Spleen (tissue), 11 donors: ENCODE measurements around the gene TTC23L. TPM values are rescaled to one million over a fixed set of nuclear protein-coding genes. Genes with fewer than 3 reads are reported as not detected.

Experiments used
- DNase-seq: peaks from one replicate; pipeline ENCODE4 v3.0.0-alpha.2; 2020
- H3K27ac ChIP-seq, 8 donors: fragments of 200-600 bp; sonication (generic) in 7 of 8; 1 replicate in 4 of 8; 2 replicates in 4 of 8; pipeline versions ENCODE4 v1.5.0 to v1.8.0; 2016 to 2021; ENCODE audit warnings: inconsistent platforms in 4 of 8, mild to moderate bottlenecking in 4 of 8, moderate library complexity in 1 of 8
- H3K27me3 ChIP-seq, 7 donors: fragments of 200-600 bp; sonication (generic) in 6 of 7; replicated peaks in 1 of 7; 1 replicate in 4 of 7; 2 replicates in 3 of 7; pipeline versions ENCODE4 v1.5.0 to v1.8.0; 2016 to 2021; ENCODE audit warnings: inconsistent platforms in 3 of 7, mild to moderate bottlenecking in 1 of 7
- H3K36me3 ChIP-seq, 6 donors: fragments of 200-600 bp; sonication (generic) in 5 of 6; 1 replicate in 4 of 6; 2 replicates in 2 of 6; pipeline versions ENCODE4 v1.5.0 to v1.8.0; 2016 to 2021; ENCODE audit warnings: inconsistent platforms in 2 of 6
- H3K4me1 ChIP-seq, 6 donors: fragments of 200-600 bp; sonication (generic) in 5 of 6; 1 replicate in 3 of 6; 2 replicates in 3 of 6; pipeline versions ENCODE4 v1.5.0 to v1.8.0; 2016 to 2021; ENCODE audit warnings: inconsistent platforms in 3 of 6
- H3K4me3 ChIP-seq, 8 donors: fragments of 200-600 bp; sonication (generic) in 7 of 8; 1 replicate in 4 of 8; 2 replicates in 4 of 8; pipeline versions ENCODE4 v1.5.0 to v1.8.0; 2016 to 2021; ENCODE audit warnings: inconsistent platforms in 4 of 8, mild to moderate bottlenecking in 4 of 8, moderate library complexity in 2 of 8
- H3K9me3 ChIP-seq, 8 donors: fragments of 200-600 bp; sonication (generic) in 7 of 8; 1 replicate in 4 of 8; 2 replicates in 4 of 8; pipeline versions ENCODE4 v1.5.0 to v1.8.0; 2016 to 2021; ENCODE audit warnings: inconsistent platforms in 4 of 8
- CTCF ChIP-seq, 11 experiments: fragments of 200-600 bp in 7 of 11; fragments of 450-650 bp in 4 of 11; sonication (generic) in 4 of 11; IDR thresholded peaks in 8 of 11; conservative IDR thresholded peaks in 3 of 11; 1 replicate in 7 of 11; 2 replicates in 4 of 11; pipeline versions ENCODE4 v1.4.0 to v1.8.0; 2016 to 2021; ENCODE audit warnings: antibody characterized with exemption in 11 of 11, inconsistent platforms in 4 of 11, mild to moderate bottlenecking in 1 of 11
- POLR2A ChIP-seq, 3 donors: fragments of 450-650 bp; IDR thresholded peaks; one replicate each; pipeline ENCODE4 v1.5.1; 2017; ENCODE audit warnings: antibody characterized with exemption in 3 of 3, mild to moderate bottlenecking in 1 of 3
- POLR2AphosphoS5 ChIP-seq, 3 donors: sonication (generic); formaldehyde crosslinking; IDR thresholded peaks; one replicate each; pipeline ENCODE4 v1.5.1; 2017; ENCODE audit warnings: antibody characterized with exemption in 3 of 3
- WGBS, 5 donors: extraction: QIAGEN DNeasy Blood & Tissue Kit in 3 of 5; methylation state at CpG; one replicate each; pipeline versions ENCODE4 v1.1.5 to v1.1.7; 2013 to 2018; 5-methylcytosine and 5-hydroxymethylcytosine counted together
- intact Hi-C: fragments of 100-400 bp; cut with DNase I; formaldehyde crosslinking; loops from one replicate; pipeline ENCODE4 v1.15.0; 2023; ENCODE audit warnings: low total_unique reads
- polyA plus RNA-seq, 3 donors: library from polyadenylated mRNA; stranded (reverse); fragments of 200-250 nt; gene quantifications; one replicate each; pipeline ENCODE4 v1.2.1, GENCODE V29; 2013
- total RNA-seq, 7 donors: library from RNA; depleted of rRNA in 3 of 7; stranded (reverse); fragments of >200 nt in 3 of 7; fragmentation: NEBNext Ultra II Directional in 4 of 7; extraction: Animal tissue kit (Norgen Biotek cat#: 25700) in 4 of 7; gene quantifications; one replicate each; pipeline versions ENCODE4 v1.1.0 to v1.2.1, GENCODE V29; 2016 to 2021
- donor health status: healthy with polysubstance abuse.
- donor health status: DM: no; HTN: no; CAD: no; lungs with moderate emphysema.
- donor health status: DM: no; HTN: no; CAD: no.
- donor health status: Bipolar disorder and iron deficiency.
- donor health status: healthy.
- donor health status: DM: no; HTN: no; CAD: no.
- donor health status: DM: yes; HTN: yes; CAD: no.

The TTC23L gene
- total and polyA plus RNA-seq, 10 donors = 0.07 to 0.42 (median 0.24) TPM; not detected in 4

GRCh38 chr5:34847552-34847951 lies 8.6 kb downstream of the TTC23L start:
- 85 to 92% (median 90%) methylated on average over 4 of the region's 4 CpGs for WGBS, 5 donors
- Histone ChIP-seq H3K27ac (no peak overlapping the region), H3K36me3 (no peaks in the 10 kb centered on the region), H3K4me1 (no peaks in the 10 kb centered on the region), H3K9me3 (no peaks in the 10 kb centered on the region), H3K4me3 (no peak overlapping the region), H3K27me3 (no peaks in the 10 kb centered on the region)
- TF ChIP-seq POLR2AphosphoS5 (IDR thresholded peaks at IDR 0.05) (no peak), POLR2A (IDR thresholded peaks at IDR 0.05) (no peak), CTCF (IDR thresholded peaks at IDR 0.05 in 8 of 11, conservative IDR thresholded peaks at IDR 0.05 in 3 of 11) (no peak)
- no peak for DNase-seq
- intact Hi-C loops = no loop called here

GRCh38 chr5:34848230-34848629 lies 9.3 kb downstream of the TTC23L start:
- Histone ChIP-seq H3K4me3 (no peak overlapping the region), H3K9me3 (no peaks in the 10 kb centered on the region), H3K36me3 (no peaks in the 10 kb centered on the region), H3K27me3 (no peaks in the 10 kb centered on the region), H3K4me1 (no peaks in the 10 kb centered on the region), H3K27ac (no peak overlapping the region)
- DNase-seq = no peak
- WGBS, 5 donors = 89 to 97% (median 96%) methylated on average over 2 of the region's 2 CpGs
- no peak for TF ChIP-seq POLR2A (IDR thresholded peaks at IDR 0.05)
- TF ChIP-seq CTCF (IDR thresholded peaks at IDR 0.05 in 8 of 11, conservative IDR thresholded peaks at IDR 0.05 in 3 of 11) = no peak
- TF ChIP-seq POLR2AphosphoS5 (IDR thresholded peaks at IDR 0.05) = no peak
- intact Hi-C loops = no loop called here

- H3K9me3 ChIP-seq = no peaks in the 10 kb centered on the region
- intact Hi-C loops = no loop called here
- 73 to 81% (median 80%) methylated on average over 3 of the region's 3 CpGs for WGBS, 5 donors
- H3K4me1 ChIP-seq = no peaks in the 10 kb centered on the region
- TF ChIP-seq POLR2A (IDR thresholded peaks at IDR 0.05) = no peak
- no peak for TF ChIP-seq POLR2AphosphoS5 (IDR thresholded peaks at IDR 0.05)
- no peak for TF ChIP-seq CTCF (IDR thresholded peaks at IDR 0.05 in 8 of 11, conservative IDR thresholded peaks at IDR 0.05 in 3 of 11)
- no peak overlapping the region for H3K4me3 ChIP-seq
- no peak overlapping the region for H3K27ac ChIP-seq
- DNase-seq = no peak
- H3K36me3 ChIP-seq = no peaks in the 10 kb centered on the region
- H3K27me3 ChIP-seq = no peaks in the 10 kb centered on the region
Observed at GRCh38 chr5:34849253-34849652, 10.3 kb downstream of the TTC23L start.

- no peak overlapping the region for H3K27ac ChIP-seq
- H3K4me1 ChIP-seq = no peaks in the 10 kb centered on the region
- no peaks in the 10 kb centered on the region for H3K36me3 ChIP-seq
- DNase-seq = no peak
- WGBS, 5 donors = 59 to 75% (median 73%) methylated on average over 4 of the region's 4 CpGs
- H3K27me3 ChIP-seq = no peaks in the 10 kb centered on the region
- H3K9me3 ChIP-seq = no peaks in the 10 kb centered on the region
- TF ChIP-seq POLR2A (IDR thresholded peaks at IDR 0.05) = no peak
- TF ChIP-seq CTCF (IDR thresholded peaks at IDR 0.05 in 8 of 11, conservative IDR thresholded peaks at IDR 0.05 in 3 of 11) = no peak
- no peak for TF ChIP-seq POLR2AphosphoS5 (IDR thresholded peaks at IDR 0.05)
- no peak overlapping the region for H3K4me3 ChIP-seq
- intact Hi-C loops = no loop called here
Observed at GRCh38 chr5:34854459-34855174, 15.7 kb downstream of the TTC23L start.
